Stimulated activated CD4-positive, alpha-beta T cell treated with anti-CD3 and anti-CD28 coated beads, Interleukin-1b, Interleukin-23, amount 100 ng/mL, for 4 hours (primary cell): ENCODE data around the gene GPR142.

Source experiments
- DNase-seq, 2 donors: peaks; one replicate each; pipeline ENCODE4 v3.0.0-alpha.2; 2020; ENCODE audit warnings: low read depth in 2 of 2

The GPR142 gene

DNA sequence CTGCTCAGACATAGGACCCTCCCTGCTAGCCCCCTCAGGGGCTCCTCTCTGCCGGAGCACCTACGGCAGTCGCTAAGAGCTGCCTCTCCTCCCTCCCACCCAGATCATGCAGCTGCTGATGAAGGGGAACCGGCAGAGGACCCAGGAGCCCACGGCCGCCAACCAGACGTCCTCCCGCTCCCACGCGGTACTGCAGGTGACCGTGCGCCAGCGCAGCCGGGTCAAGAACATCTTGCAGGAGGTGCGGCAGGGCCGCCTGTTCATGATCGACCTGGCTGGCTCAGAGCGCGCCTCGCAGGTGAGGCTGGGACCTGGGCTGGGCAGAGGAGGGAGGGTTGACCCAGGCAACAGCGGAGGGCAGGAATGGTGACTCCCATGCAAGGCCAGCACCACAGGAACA is 22.6 kb upstream of the GPR142 start:
- DNase-seq: no peak

DNA sequence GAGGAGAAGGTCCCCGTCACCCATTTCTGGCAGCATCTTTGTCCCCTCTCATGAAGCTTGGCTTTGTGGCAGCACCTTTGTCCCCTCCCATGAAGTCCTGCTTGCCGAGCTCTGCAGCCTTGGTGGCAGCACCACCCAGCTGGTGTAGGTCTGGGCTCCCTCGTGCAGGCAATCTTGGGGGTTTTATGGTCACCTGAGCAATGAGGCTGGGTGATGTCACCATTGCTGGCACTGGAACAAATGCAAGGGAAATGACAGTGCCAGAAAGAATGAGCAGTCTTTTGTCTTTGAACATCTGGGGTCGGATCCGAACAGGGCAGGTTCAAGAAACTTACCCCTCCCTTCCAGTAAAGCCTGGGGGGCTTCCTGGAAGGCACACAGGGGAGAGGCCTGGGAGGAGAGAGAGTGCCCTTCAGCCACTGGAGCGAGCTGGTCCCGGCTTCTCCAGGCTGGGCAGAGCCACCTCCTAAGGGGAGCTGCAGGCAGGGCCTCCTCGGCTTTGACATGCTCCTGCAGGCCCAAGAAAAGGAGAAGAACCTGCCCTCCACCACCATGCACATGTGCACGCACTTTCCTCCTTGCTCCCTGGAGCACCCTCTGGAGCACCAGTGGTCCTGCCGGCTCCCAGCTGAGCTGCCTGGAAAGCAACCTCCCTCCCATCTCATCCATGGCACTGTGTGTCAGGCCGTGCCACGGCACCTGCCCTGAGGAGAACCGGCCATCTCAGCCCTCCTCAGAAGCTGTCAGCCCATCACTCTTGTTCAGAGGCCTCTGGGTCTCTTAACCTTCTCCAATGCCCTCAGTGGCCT is 21.7 kb upstream of the GPR142 start:
- no peak for DNase-seq

GRCh38 chr17:74347646-74348045 is 19.7 kb upstream of the GPR142 start:
- no peak for DNase-seq

GRCh38 chr17:74349120-74349519 is 18.2 kb upstream of the GPR142 start:
- DNase-seq: no peak

DNA sequence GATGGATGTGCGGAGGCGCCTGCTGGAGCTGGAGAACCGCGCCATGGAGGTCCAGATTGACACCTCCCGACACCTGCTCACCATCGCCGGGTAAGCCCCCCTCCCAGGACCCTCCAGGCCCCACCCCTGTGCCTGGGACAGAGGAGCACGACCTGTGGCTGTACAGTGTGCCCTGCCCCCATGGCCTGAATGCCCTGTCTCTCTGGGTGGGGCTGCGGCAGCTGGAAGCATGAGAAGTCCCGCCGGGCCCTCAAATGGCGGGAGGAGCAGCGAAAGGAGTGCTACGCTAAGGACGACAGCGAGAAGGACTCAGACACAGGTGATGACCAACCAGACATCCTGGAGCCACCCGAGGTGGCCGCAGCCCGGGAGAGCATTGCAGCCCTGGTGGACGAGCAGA is 16.8 kb upstream of the GPR142 start:
- no peak for DNase-seq

DNA sequence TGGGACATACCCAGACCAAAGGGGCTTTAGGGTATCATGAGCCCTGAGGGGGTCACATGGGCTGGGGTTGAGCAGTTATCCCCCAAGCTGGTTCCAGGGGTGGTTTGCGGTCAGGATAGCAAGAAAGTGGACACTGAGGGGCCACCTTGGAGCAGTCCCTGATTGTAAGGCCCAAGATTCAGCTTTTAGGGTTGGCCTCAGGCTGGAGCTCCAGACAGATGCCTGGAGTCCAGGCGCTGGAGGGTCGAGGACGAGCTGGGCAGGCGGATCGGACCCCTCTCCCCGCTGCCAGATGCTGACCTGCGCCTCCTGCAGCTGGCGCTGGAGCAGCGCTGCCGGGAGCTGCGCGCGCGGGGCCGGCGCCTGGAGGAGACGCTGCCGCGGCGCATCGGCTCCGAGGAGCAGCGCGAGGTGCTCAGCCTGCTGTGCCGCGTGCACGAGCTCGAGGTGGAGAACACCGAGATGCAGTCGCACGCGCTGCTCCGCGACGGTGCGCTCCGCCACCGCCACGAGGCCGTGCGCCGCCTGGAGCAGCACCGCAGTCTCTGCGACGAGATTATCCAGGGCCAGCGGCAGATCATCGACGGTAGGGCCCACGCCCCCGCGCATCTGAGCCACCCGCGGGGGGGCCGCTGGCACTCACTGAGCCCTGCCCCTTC is 15.6 kb upstream of the GPR142 start:
- no peak for DNase-seq

- DNase-seq: no peak
Observed at GRCh38 chr17:74353446-74354060, 13.8 kb upstream of the GPR142 start.

DNA sequence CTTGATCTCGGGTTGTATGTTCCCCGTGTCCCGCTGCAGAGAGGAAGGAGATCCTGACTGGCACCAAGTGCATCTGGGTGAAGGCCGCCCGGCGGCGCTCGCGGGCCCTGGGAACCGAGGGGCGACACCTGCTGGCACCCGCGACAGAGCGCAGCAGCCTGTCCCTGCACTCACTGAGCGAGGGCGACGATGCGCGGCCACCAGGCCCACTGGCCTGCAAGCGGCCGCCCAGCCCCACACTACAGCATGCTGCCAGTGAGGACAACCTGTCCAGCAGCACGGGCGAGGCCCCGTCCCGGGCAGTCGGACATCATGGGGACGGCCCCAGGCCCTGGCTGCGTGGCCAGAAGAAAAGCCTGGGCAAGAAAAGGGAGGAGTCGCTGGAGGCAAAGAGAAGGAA is 13.2 kb upstream of the GPR142 start:
- DNase-seq: peak; percentile 11 to 24

DNA sequence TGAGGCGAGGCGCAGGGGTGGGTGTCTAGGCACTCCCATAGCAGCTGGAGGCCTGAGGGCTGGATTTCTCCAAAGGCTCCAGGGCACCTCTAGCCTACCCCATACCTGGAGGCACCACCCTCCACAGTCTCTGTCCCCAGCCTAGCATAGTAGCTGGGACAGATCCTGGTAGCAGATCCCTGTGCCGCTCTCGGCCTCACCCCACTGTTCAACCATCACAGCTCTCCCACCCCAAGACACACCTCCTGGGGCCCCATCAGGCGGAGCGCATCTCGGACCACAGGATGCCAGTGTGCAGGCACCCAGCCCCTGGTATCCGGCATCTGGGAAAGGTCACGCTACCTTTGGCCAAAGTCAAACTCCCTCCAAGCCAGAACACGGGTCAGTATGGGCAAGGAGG is 12.7 kb upstream of the GPR142 start:
- no peak for DNase-seq

- DNase-seq: no peak
Observed at GRCh38 chr17:74355065-74355464, 12.2 kb upstream of the GPR142 start.

- no peak for DNase-seq
Observed at GRCh38 chr17:74356646-74357465, 10.4 kb upstream of the GPR142 start.

- DNase-seq: no peak
Observed at GRCh38 chr17:74357466-74357809, 9.9 kb upstream of the GPR142 start.

GRCh38 chr17:74358697-74359096 is 8.6 kb upstream of the GPR142 start:
- DNase-seq: no peak

DNA sequence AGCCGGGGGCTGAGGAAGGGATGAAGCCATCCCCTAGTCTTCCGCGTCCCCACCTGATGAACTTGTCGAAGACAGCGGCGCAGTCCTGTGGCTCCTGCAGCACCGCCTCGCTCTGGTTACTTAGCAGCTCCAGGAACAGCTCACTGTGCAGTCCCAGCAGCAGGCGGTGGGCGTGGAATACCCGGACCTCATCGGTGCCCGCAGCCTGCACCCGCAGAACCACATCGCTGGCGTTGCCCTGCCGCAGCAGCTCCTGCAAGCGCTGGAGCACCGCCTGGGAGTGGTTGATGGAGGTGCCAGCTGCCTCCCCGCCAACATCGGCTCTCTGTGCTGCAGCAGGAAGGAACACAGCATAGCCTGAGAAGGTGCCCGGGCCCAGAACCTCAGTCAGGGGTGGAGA is 7.4 kb upstream of the GPR142 start:
- DNase-seq: no peak

DNA sequence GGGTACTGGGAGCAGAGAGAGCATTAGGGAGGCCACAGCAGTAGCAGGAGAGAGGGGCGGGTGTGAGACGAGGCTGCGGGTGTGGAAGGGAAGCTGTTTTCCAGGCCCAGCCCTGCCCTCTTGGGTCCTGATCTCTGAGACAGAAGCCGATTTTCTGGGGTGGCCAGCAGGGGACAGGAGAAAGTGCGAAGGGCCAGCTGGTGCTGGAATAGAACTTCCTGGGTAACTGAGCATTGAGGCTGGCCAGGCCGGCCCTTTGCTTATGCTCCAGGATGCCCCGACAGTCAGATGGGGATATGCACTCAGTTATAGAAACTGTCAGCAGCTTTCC is 6.4 kb upstream of the GPR142 start:
- DNase-seq: no peak

GRCh38 chr17:74361230-74362068 is 5.9 kb upstream of the GPR142 start, which contains the start of gene BTBD17:
Gene BTBD17 (minus strand): TSS chr17:74361868. CDS start chr17:74361819, 49 bp downstream.
- no peak for DNase-seq

DNA sequence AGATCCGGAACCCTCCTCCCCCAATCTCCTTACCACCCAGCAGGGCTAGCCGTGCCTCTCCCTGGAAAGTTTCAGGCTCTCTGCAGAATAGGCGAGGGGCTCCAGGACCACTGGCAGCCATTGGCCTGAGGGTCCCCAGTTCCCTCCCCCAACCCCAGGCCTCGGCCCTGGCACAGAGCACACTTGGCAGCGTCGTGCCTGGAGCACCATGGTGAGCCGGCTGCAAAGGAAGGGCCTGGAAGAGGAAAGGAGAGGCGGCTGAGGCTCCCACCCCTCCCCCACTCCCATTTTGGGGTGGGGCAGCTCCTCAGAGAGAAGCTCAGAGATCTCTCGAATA is 5.3 kb upstream of the GPR142 start:
- DNase-seq: no peak

DNA sequence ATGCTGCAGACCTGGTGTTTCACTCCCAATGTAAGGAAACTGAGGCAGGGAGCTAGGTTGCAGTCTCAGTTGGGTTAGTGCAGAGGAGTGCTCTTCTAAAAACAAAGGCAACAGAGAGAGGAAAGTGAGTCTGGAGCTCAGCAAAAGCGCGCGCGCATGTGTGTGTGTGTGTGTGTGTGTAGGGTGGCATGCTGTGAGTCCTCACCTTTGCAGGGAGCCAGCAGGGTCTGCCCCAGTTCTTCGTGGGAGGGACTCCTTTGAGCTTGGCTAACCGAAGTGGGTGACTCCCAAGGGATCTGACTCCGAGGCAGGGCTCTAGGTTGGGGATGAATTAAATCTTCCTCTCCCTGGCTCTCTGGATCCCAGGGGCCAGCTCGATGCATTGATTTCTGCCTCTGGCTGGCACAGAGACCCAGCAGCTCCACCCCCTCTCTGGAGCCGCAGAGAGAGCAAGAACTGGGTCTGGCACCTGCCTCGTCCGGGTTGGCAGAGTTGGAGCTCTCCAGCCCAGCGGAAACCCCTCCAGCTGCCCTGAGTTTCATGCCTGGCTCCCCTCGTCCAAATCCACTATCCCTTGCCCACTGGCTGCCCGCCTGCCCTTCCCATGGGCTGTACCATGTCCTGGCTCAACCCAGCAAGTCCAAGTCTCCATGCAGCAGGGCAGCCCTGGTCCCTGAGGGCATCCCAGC is 4.4 kb upstream of the GPR142 start:
- no peak for DNase-seq

DNA sequence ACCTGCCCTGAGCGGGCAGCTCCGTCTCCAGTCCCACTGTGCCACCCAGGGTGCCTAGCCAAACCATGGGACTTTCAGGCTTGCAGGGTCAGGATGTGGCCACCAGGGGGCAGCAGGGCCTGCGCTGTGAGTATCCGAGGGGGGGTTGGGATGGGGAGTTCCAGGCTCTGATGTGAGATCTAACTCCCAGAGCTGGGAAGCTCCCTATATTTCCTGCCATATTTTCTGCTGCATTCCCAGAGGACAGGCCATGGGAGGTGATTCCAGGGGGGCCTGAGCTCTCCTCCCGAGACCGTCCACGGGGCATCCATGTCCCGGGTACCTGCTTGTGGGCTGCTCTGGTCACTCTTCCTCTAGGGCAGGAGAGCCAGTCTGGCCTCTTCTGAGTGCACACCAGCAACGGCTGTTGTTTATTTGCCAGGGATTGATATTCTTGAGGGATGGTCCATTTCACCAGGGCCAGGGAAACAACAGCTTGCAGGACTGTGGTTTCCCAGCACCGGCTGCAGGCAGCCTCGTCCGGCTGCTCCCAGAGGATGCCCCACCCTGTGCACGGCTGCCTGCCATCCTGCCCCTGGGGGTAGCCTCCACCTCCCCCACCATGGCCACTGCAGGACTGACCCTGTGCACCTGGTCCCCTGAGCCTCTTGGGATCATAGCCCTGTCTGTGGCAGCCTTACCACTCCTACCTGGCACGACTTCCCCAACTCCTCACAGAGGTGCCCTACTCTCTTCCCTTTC is 1.2 kb downstream of the GPR142 start:
- DNase-seq: peak; percentile 66 to 69

DNA sequence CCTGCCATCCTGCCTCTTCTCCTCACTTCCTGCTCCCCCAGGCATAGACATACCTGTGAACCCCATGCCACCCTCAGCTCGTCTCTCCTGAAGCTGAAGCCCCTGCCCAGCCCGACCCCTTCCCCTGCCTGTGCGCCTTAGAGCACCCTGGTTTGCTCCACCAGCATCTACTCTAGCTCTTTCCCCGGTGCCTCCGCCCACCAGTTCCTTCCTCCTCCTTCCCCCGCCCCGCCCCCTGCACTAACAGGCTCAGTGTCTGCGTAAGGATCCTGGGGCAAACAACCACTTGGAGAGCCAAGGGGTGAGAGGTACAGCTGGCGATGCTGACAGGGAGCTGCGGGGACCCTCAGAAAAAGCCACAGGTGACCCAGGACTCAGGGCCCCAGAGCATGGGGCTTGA is 1.9 kb downstream of the GPR142 start:
- peak; percentile 60 to 69 for DNase-seq
